H1 (cell line): ENCODE data around the gene SLC2A2. TPM values are rescaled to one million over a fixed set of nuclear protein-coding genes. Genes with fewer than 3 reads are reported as not detected.

ENCODE experiments used
- CTCF ChIA-PET: fragments of 300-600 bp; sonication (Branson Sonifier 250); formaldehyde crosslinking; loops from one replicate; lab custom pipeline; 2021; ENCODE audit not compliant: partially characterized antibody; lab: Charles Lee
- POLR2A ChIA-PET: fragments of 300-600 bp; sonication (Branson Sonifier 250); formaldehyde crosslinking; loops from one replicate; lab custom pipeline; 2021; ENCODE audit warnings: inconsistent platforms; ENCODE audit not compliant: partially characterized antibody; lab: Charles Lee
- DNase-seq, 2 experiments: peaks; one replicate each; pipeline versions ENCODE4 v3.0.0 to v3.0.0-alpha.2; 2010 to 2022; ENCODE audit warnings: low spot score in 2 of 2, low read depth in 1 of 2, mixed read lengths in 1 of 2
- FAIRE-seq: peaks from 2 replicates; lab custom pipeline; 2011; peaks lifted over from hg19 to GRCh38; lab: Jason Lieb, UNC
- H2AFZ ChIP-seq: 2 replicates; pipeline ENCODE4 v1.8.1; 2012; ENCODE audit warnings: low read length, inconsistent platforms
- H2AK5ac ChIP-seq: 2 replicates; pipeline ENCODE4 v1.6.1; 2013; ENCODE audit warnings: low read depth, low read length
- H2BK120ac ChIP-seq: replicated peaks from 2 replicates; pipeline ENCODE3; 2013; ENCODE audit warnings: low read depth, low read length, inconsistent platforms
- H2BK12ac ChIP-seq: 2 replicates; pipeline ENCODE4 v1.6.1; 2013; ENCODE audit warnings: low read depth, low read length
- H2BK15ac ChIP-seq: 2 replicates; pipeline ENCODE4 v1.6.1; 2013; ENCODE audit warnings: low read length
- H2BK20ac ChIP-seq: 2 replicates; pipeline ENCODE4 v1.6.1; 2013; ENCODE audit warnings: low read length
- H2BK5ac ChIP-seq: 2 replicates; pipeline ENCODE4 v1.6.1; 2013; ENCODE audit warnings: low read depth, low read length
- H3K14ac ChIP-seq: 2 replicates; pipeline ENCODE4 v1.6.1; 2013; ENCODE audit warnings: inconsistent platforms; ENCODE audit not compliant: insufficient read length
- H3K18ac ChIP-seq: 2 replicates; pipeline ENCODE4 v1.6.1; 2013; ENCODE audit warnings: low read length; ENCODE audit errors: extremely low read depth
- H3K23ac ChIP-seq: 2 replicates; pipeline ENCODE4 v1.6.1; 2013; ENCODE audit warnings: inconsistent platforms; ENCODE audit not compliant: insufficient read length
- H3K23me2 ChIP-seq: 2 replicates; pipeline ENCODE4 v1.6.1; 2013; ENCODE audit warnings: low read depth, low read length
- H3K27ac ChIP-seq: 2 replicates; pipeline ENCODE4 v1.6.1; 2011; ENCODE audit warnings: low read depth, low read length, inconsistent platforms
- H3K27me3 ChIP-seq, 4 experiments: replicated peaks in 1 of 4; 1 replicate in 1 of 4; 2 replicates in 3 of 4; pipeline versions ENCODE4 v1.6.1 to v1.8.1; 2011 to 2013; ENCODE audit warnings: low read length in 3 of 4, mild to moderate bottlenecking in 3 of 4, inconsistent platforms in 2 of 4, mixed read lengths in 2 of 4, moderate library complexity in 1 of 4; ENCODE audit not compliant: control insufficient read depth in 3 of 4, insufficient read depth in 3 of 4; ENCODE audit errors: extremely low read depth in 1 of 4
- H3K36me3 ChIP-seq, 4 experiments: 2 replicates each; pipeline versions ENCODE4 v1.6.1 to v1.8.1; 2011 to 2013; ENCODE audit warnings: mild to moderate bottlenecking in 4 of 4, low read length in 3 of 4, moderate library complexity in 2 of 4, control low read depth in 1 of 4, inconsistent platforms in 1 of 4; ENCODE audit not compliant: insufficient read depth in 4 of 4, control insufficient read depth in 2 of 4
- H3K4ac ChIP-seq: replicated peaks from 2 replicates; pipeline ENCODE3; 2013; ENCODE audit warnings: low read length, low read depth, mixed read lengths, inconsistent platforms; ENCODE audit not compliant: insufficient read length
- H3K4me1 ChIP-seq, 4 experiments: replicated peaks in 1 of 4; 1 replicate in 1 of 4; 2 replicates in 3 of 4; pipeline versions ENCODE4 v1.6.1 to v1.8.1; 2011 to 2013; ENCODE audit warnings: low read length in 3 of 4, inconsistent platforms in 2 of 4, mixed read lengths in 1 of 4; ENCODE audit not compliant: insufficient read depth in 4 of 4, control insufficient read depth in 3 of 4
- H3K4me2 ChIP-seq, 2 experiments: 2 replicates each; pipeline versions ENCODE4 v1.6.1 to v1.8.1; 2011 to 2013; ENCODE audit warnings: low read depth in 2 of 2, low read length in 2 of 2, control low read depth in 1 of 2, inconsistent platforms in 1 of 2, mild to moderate bottlenecking in 1 of 2; ENCODE audit not compliant: insufficient read depth in 1 of 2
- H3K4me3 ChIP-seq, 4 experiments: fragments of 200-600, 300-600 bp in 1 of 4; sonication (generic), shearing (Covaris generic), sonication (Bioruptor Twin) in 1 of 4; 2 replicates each; pipeline versions ENCODE4 v1.5.1 to v1.8.1; 2011 to 2016; ENCODE audit warnings: low read length in 4 of 4, low read depth in 3 of 4, control low read depth in 2 of 4, inconsistent platforms in 2 of 4, mild to moderate bottlenecking in 2 of 4, mixed read lengths in 1 of 4, moderate library complexity in 1 of 4; ENCODE audit not compliant: insufficient read depth in 2 of 4; ENCODE audit errors: extremely low read depth in 1 of 4
- H3K56ac ChIP-seq: replicated peaks from 2 replicates; pipeline ENCODE3; 2013; ENCODE audit warnings: low read depth, mild to moderate bottlenecking, mixed read lengths, low read length, inconsistent platforms; ENCODE audit not compliant: insufficient read length
- H3K79me1 ChIP-seq: 2 replicates; pipeline ENCODE4 v1.6.1; 2013; ENCODE audit warnings: low read depth, low read length, control low read depth
- H3K79me2 ChIP-seq, 2 experiments: 2 replicates each; pipeline versions ENCODE4 v1.6.1 to v1.8.1; 2012 to 2013; ENCODE audit warnings: low read length in 2 of 2, mild to moderate bottlenecking in 2 of 2, inconsistent platforms in 1 of 2; ENCODE audit not compliant: insufficient read depth in 2 of 2, control insufficient read depth in 1 of 2
- H3K9ac ChIP-seq, 4 experiments: replicated peaks in 1 of 4; 1 replicate in 1 of 4; 2 replicates in 3 of 4; pipeline versions ENCODE4 v1.6.1 to v1.8.1; 2011 to 2013; ENCODE audit warnings: low read depth in 3 of 4, low read length in 3 of 4, control low read depth in 2 of 4, mild to moderate bottlenecking in 2 of 4, moderate library complexity in 2 of 4, inconsistent platforms in 1 of 4; ENCODE audit errors: extremely low read depth in 1 of 4
- H3K9me3 ChIP-seq, 2 experiments: 2 replicates each; pipeline versions ENCODE4 v1.6.1 to v1.8.1; 2012 to 2013; ENCODE audit warnings: mild to moderate bottlenecking in 2 of 2, moderate library complexity in 2 of 2, control low read depth in 1 of 2, inconsistent platforms in 1 of 2, low read depth in 1 of 2, low read length in 1 of 2, mixed read lengths in 1 of 2; ENCODE audit not compliant: insufficient read depth in 2 of 2
- H4K20me1 ChIP-seq, 2 experiments: replicated peaks in 1 of 2; 2 replicates each; pipeline versions ENCODE3 to v1.8.1; 2011 to 2013; ENCODE audit warnings: inconsistent platforms in 2 of 2, low read length in 2 of 2, mild to moderate bottlenecking in 1 of 2; ENCODE audit not compliant: insufficient read depth in 2 of 2, control insufficient read depth in 1 of 2
- H4K5ac ChIP-seq: 2 replicates; pipeline ENCODE4 v1.6.1; 2013; ENCODE audit warnings: low read length, low read depth, mixed read lengths, inconsistent platforms; ENCODE audit not compliant: insufficient read length
- H4K8ac ChIP-seq: 2 replicates; pipeline ENCODE4 v1.8.0; 2013; ENCODE audit warnings: mild to moderate bottlenecking, moderate library complexity, low read length, inconsistent platforms; ENCODE audit not compliant: insufficient read depth; ENCODE audit errors: extremely low read depth
- H4K91ac ChIP-seq: replicated peaks from 2 replicates; pipeline ENCODE3; 2013; ENCODE audit warnings: low read length, mixed read lengths, inconsistent platforms; ENCODE audit not compliant: insufficient read length
- CBX8 ChIP-seq: fragments of 300-800, 300-1000 bp; sonication (generic); IDR thresholded peaks from 2 replicates; pipeline ENCODE4 v1.7.1; 2016; ENCODE audit warnings: low read depth, low read length, borderline replicate concordance
- FOSL1 ChIP-seq: IDR thresholded peaks from 2 replicates; pipeline ENCODE4 v1.6.1; 2011; ENCODE audit warnings: mild to moderate bottlenecking, low read depth, low read length, moderate library complexity; ENCODE audit not compliant: insufficient read depth
- GTF2F1 ChIP-seq: IDR thresholded peaks from 2 replicates; pipeline ENCODE4 v1.6.1; 2012; ENCODE audit warnings: low read depth, low read length, improper control_type of control experiment, borderline replicate concordance
- NRF1 ChIP-seq: IDR thresholded peaks from 2 replicates; pipeline ENCODE4 v1.6.1; 2011; ENCODE audit warnings: mild to moderate bottlenecking, low read depth, low read length, improper control_type of control experiment
- POU5F1 ChIP-seq: IDR thresholded peaks from 2 replicates; pipeline ENCODE4 v1.6.1; 2011; ENCODE audit warnings: low read depth, mild to moderate bottlenecking, low read length, moderate library complexity
- RFX5 ChIP-seq: IDR thresholded peaks from 2 replicates; pipeline ENCODE4 v1.6.1; 2011; ENCODE audit warnings: low read depth, low read length, improper control_type of control experiment, borderline replicate concordance
- SIRT6 ChIP-seq: IDR thresholded peaks from one replicate; pipeline ENCODE4 v1.7.1; 2012; ENCODE audit warnings: low read length, inconsistent platforms
- TEAD4 ChIP-seq: IDR thresholded peaks from 2 replicates; pipeline ENCODE4 v1.6.1; 2012; ENCODE audit warnings: low read depth, low read length, inconsistent platforms, mixed read lengths
- WGBS, 2 experiments: shearing (Covaris generic) in 1 of 2; methylation state at CpG; one replicate each; pipeline versions ENCODE4 v1.1.6 to v1.1.7; 2013 to 2015; ENCODE audit warnings: low lambda C conversion rate in 2 of 2, mixed read lengths in 2 of 2, inconsistent platforms in 1 of 2, low coverage in 1 of 2, missing lambda C conversion rate in 1 of 2; ENCODE audit not compliant: insufficient replicate concordance in 2 of 2, insufficient coverage in 1 of 2, insufficient read length in 1 of 2; ENCODE audit errors: extremely low coverage in 1 of 2, missing lambda C conversion rate in 1 of 2; 5-methylcytosine and 5-hydroxymethylcytosine counted together
- polyA plus RNA-seq, 7 experiments: library from polyadenylated mRNA; depleted of rRNA in 3 of 7; stranded (reverse) in 5 of 7; unstranded in 2 of 7; fragments of >200 nt in 5 of 7; fragments of 200-250 nt in 2 of 7; gene quantifications; 1 replicate in 5 of 7; 2 replicates in 1 of 7; 4 replicates in 1 of 7; pipeline versions ENCODE4 v1.2.1 to v1.2.3, GENCODE V29; 2011 to 2013; ENCODE audit warnings: missing spikeins in 2 of 7, mixed read lengths in 2 of 7
- total RNA-seq: library from RNA; stranded (reverse); fragmentation: NEBNext Ultra II Directional; extraction: Animal tissue kit (Norgen Biotek cat#: 25700); gene quantifications from 2 replicates; pipeline ENCODE4 v1.2.1, GENCODE V29; 2021
- TF ChIP-seq, protein P1 (sequence below): IDR thresholded peaks from 2 replicates; pipeline ENCODE4 v1.6.1; 2012; ENCODE audit warnings: inconsistent platforms
- TF ChIP-seq, protein P2 (sequence below): IDR thresholded peaks from 2 replicates; pipeline ENCODE4 v1.6.1; 2012; ENCODE audit warnings: inconsistent platforms
- TF ChIP-seq, protein P3 (sequence below), 3 experiments: IDR thresholded peaks; 1 replicate in 2 of 3; 2 replicates in 1 of 3; pipeline versions ENCODE4 v1.5.1 to v1.6.1; 2011; ENCODE audit warnings: low read length in 3 of 3, mild to moderate bottlenecking in 3 of 3, inconsistent platforms in 2 of 3, low read depth in 1 of 3, moderate library complexity in 1 of 3; ENCODE audit not compliant: insufficient read depth in 1 of 3; ENCODE audit errors: control extremely low read depth in 1 of 3

Gene SLC2A2
- total and polyA plus RNA-seq, 2 of the 8 experiments (the other 6 are each of a cell fraction or from before 2014, with no cell fraction given): not detected

GRCh38 chr3:171000281-171000680 is 26.2 kb downstream of the SLC2A2 start:
- TF ChIP-seq, protein P1, sequence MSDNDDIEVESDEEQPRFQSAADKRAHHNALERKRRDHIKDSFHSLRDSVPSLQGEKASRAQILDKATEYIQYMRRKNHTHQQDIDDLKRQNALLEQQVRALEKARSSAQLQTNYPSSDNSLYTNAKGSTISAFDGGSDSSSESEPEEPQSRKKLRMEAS: no peak
- TF ChIP-seq TEAD4 (no peak), POU5F1 (no peak), GTF2F1 (no peak), FOSL1 (no peak), CBX8 (no peak), SIRT6 (no peak), NRF1 (no peak), RFX5 (no peak)
- TF ChIP-seq, protein P2, sequence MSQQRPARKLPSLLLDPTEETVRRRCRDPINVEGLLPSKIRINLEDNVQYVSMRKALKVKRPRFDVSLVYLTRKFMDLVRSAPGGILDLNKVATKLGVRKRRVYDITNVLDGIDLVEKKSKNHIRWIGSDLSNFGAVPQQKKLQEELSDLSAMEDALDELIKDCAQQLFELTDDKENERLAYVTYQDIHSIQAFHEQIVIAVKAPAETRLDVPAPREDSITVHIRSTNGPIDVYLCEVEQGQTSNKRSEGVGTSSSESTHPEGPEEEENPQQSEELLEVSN: no peak
- TF ChIP-seq, protein P3, sequence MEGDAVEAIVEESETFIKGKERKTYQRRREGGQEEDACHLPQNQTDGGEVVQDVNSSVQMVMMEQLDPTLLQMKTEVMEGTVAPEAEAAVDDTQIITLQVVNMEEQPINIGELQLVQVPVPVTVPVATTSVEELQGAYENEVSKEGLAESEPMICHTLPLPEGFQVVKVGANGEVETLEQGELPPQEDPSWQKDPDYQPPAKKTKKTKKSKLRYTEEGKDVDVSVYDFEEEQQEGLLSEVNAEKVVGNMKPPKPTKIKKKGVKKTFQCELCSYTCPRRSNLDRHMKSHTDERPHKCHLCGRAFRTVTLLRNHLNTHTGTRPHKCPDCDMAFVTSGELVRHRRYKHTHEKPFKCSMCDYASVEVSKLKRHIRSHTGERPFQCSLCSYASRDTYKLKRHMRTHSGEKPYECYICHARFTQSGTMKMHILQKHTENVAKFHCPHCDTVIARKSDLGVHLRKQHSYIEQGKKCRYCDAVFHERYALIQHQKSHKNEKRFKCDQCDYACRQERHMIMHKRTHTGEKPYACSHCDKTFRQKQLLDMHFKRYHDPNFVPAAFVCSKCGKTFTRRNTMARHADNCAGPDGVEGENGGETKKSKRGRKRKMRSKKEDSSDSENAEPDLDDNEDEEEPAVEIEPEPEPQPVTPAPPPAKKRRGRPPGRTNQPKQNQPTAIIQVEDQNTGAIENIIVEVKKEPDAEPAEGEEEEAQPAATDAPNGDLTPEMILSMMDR (IDR thresholded peaks at IDR 0.05; ENCODE audit: control extremely low read depth in 1 of 3, insufficient read depth in 1 of 3, low read depth in 1 of 3, low read length in 3 of 3): no peak
- Histone ChIP-seq H3K4me2 (no peak overlapping the region), H3K23ac (no peak overlapping the region), H2AFZ (peak overlapping the region; percentile 38; the same call in 1 of the 2 replicates), H3K4me1 (no peaks in the 10 kb centered on the region), H3K56ac (no peak overlapping the region), H3K79me1 (no peaks in the 10 kb centered on the region), H4K91ac (no peak overlapping the region), H3K27ac (no peak overlapping the region), H2AK5ac (no peak overlapping the region), H2BK15ac (no peak overlapping the region), H3K9ac (no peak overlapping the region), H2BK120ac (no peak overlapping the region), H3K27me3 (no peaks in the 10 kb centered on the region), H2BK5ac (no peak overlapping the region), H3K23me2 (no peaks in the 10 kb centered on the region), H3K36me3 (no peaks in the 10 kb centered on the region), H4K5ac (no peak overlapping the region), H3K14ac (no peak overlapping the region), H2BK12ac (no peak overlapping the region), H3K4ac (no peak overlapping the region), H3K18ac (no peak overlapping the region), H4K20me1 (no peaks in the 10 kb centered on the region), H2BK20ac (no peak overlapping the region), H3K9me3 (no peaks in the 10 kb centered on the region; a peak in 1 of 4 replicates), H4K8ac (no peak overlapping the region), H3K4me3 (no peak overlapping the region), H3K79me2 (no peaks in the 10 kb centered on the region)
- ChIA-PET POLR2A (no interaction called here), CTCF (no interaction called here)
- no peak for DNase-seq
- WGBS, 2 experiments: 80% methylated on average over 4 of the region's 4 CpGs; no CpG with 5 or more reads in 1 of the 2 experiments
- no peak for FAIRE-seq
